ENCODE results near the gene GRWD1.

Gene GRWD1

DNA sequence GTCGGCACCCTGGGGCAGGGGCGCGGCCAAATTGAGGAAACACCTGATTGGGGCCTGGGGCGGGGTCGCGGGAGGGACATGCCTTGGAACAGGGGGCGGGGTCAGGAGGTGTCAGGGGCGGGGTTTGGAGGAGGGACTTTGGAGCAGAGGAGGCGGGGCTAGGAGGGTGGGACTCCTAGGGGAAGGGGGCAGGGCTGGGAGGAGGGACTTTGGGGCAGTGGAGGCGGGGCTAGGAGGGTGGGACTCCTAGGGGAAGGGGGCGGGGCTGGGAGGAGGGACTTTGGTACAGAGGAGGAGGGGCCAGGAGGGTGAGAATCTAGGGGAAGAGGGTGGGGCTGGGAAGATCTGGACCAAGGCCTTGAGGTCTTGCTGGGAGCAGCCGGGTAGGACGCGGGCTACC lies 30.4 kb upstream of the GRWD1 start:
- peak overlapping the region; percentile 43 for H3K4me3 Mint-ChIP-seq
- H3K36me3 Mint-ChIP-seq (ENCODE audit: low read depth) = no peaks in the 10 kb centered on the region
- no peak overlapping the region for H3K27ac Mint-ChIP-seq
- peaks cover 21% of the 10 kb centered on the region for H3K27me3 Mint-ChIP-seq (ENCODE audit: low read depth)
- no peaks in the 10 kb centered on the region for H3K9me3 Mint-ChIP-seq
- DNase-seq (ENCODE audit: low spot score) = peak; percentile 55
- H3K4me1 Mint-ChIP-seq (ENCODE audit: low read depth) = peaks cover 21% of the 10 kb centered on the region

DNA sequence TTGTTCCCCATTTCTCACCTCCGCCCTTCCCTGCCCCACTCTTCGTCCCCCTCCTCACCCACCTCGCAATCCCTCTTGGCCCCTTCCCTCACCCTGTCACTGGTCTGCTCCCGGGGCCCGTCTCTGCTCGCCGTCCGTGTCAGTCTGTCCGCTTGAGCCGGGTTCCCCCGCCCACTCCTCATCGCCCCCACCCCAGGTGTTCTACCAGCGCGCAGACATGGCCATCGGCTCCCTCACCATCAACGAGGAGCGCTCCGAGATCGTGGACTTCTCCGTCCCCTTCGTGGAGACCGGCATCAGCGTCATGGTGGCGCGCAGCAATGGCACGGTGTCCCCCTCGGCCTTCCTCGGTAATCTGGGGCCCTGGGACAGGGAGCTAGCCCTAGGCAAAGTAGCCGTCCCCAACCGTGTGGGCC lies 30.0 kb upstream of the GRWD1 start:
- Mint-ChIP-seq H3K27me3 (ENCODE audit: low read depth) (peaks cover 21% of the 10 kb centered on the region), H3K4me3 (peak overlapping the region; percentile 43), H3K36me3 (ENCODE audit: low read depth) (no peaks in the 10 kb centered on the region), H3K27ac (no peak overlapping the region), H3K9me3 (no peaks in the 10 kb centered on the region), H3K4me1 (ENCODE audit: low read depth) (peaks cover 21% of the 10 kb centered on the region)
- DNase-seq (ENCODE audit: low spot score) = no peak

DNA sequence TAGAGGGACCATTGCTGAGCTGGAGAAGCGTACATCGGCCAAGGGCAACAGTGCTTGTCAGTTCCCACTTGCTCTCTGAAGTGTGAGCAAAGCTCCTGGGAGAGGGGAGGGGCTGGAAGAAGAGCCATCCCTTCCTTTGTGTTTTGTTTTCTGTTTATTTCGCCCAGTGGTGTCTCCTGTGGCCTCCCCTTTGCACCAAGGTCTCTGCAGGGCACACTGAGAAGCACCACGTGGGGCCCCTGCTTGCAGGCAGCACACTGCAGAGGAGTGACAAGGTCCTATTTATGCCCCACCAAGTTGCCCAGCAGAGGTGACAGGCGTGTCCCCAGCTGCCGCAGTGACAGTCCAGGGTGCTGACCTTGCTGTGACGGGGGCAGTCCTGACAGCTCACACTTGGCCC lies 28.4 kb upstream of the GRWD1 start:
- Mint-ChIP-seq H3K9me3 (no peaks in the 10 kb centered on the region), H3K36me3 (ENCODE audit: low read depth) (no peaks in the 10 kb centered on the region), H3K27me3 (ENCODE audit: low read depth) (peaks cover 21% of the 10 kb centered on the region), H3K27ac (no peak overlapping the region), H3K4me3 (no peak overlapping the region), H3K4me1 (ENCODE audit: low read depth) (peaks cover 21% of the 10 kb centered on the region)
- no peak for DNase-seq (ENCODE audit: low spot score)

DNA sequence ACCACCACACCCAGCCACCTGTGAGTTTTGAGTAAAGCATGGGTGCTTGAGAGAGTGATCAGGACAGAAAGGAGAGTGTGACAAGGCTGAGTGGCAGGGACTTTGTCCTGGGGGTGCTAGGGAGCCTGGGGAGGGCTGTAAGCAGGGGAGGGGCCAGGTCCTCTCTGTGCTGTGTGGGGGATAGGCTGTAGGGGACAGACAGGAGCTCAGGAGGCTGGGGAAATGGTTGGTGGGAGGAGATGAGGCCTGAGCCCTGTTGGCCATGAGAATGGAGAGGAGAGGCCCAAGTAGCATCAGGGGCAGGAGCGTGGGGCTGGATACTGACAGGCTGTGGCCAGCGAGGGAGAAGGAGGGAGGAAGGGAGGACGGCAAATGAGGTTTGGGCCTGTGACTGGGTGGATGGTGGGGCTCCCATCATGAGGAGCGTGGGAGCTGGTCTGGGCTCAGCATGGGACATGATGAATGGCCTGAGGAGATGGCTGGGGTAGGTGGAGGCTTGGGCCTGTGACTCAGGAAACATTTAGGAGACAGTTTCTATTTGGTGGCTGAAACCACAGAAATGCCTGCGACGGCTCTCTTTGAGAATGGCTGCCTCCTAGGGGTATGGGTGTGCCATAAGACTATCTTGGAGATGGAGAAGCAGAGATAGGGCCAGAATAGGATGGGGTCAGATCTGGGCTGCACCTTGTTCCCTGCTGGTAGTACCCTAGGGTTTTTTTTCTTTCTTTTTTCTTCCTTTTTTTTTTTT lies 27.3 kb upstream of the GRWD1 start:
- H3K9me3 Mint-ChIP-seq = no peaks in the 10 kb centered on the region
- peak; percentile 35 for DNase-seq (ENCODE audit: low spot score)
- peaks cover 19% of the 10 kb centered on the region for H3K27me3 Mint-ChIP-seq (ENCODE audit: low read depth)
- H3K36me3 Mint-ChIP-seq (ENCODE audit: low read depth) = no peaks in the 10 kb centered on the region
- peaks cover 21% of the 10 kb centered on the region for H3K4me1 Mint-ChIP-seq (ENCODE audit: low read depth)
- peak overlapping the region; percentile 84 for H3K4me3 Mint-ChIP-seq
- H3K27ac Mint-ChIP-seq = peak overlapping the region; percentile 77

DNA sequence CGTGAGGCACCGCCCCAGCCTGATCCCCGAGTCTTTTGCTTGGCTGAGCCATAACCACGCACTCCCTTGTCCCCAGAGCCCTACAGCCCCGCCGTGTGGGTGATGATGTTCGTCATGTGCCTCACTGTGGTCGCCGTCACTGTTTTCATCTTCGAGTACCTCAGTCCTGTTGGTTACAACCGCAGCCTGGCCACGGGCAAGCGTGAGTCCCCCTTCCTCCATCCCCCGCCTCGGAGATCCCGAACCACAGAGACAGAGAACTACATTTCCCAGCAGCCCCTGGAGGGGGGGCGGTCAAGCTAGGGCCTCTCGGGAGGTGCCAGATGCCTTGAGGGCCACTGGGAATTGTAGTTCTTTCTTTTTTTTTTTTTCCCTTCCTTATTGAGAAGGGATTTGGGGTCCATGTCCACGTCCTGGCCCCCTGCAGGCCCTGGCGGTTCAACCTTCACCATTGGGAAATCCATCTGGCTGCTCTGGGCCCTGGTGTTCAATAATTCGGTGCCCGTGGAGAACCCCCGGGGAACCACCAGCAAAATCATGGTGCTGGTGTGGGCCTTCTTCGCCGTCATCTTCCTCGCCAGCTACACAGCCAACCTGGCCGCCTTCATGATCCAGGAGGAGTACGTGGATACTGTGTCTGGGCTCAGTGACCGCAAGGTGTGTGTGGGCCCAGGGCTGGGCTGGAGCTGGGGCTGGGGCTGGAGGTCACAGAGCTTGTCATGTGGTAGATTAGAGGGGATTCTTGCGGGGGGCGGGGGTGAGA lies 26.4 kb upstream of the GRWD1 start:
- H3K36me3 Mint-ChIP-seq (ENCODE audit: low read depth) = no peaks in the 10 kb centered on the region
- H3K27me3 Mint-ChIP-seq (ENCODE audit: low read depth) = peaks cover 13% of the 10 kb centered on the region
- no peaks in the 10 kb centered on the region for H3K9me3 Mint-ChIP-seq
- peaks cover 21% of the 10 kb centered on the region for H3K4me1 Mint-ChIP-seq (ENCODE audit: low read depth)
- peak overlapping the region; percentile 77 for H3K27ac Mint-ChIP-seq
- DNase-seq (ENCODE audit: low spot score) = peak; percentile 86
- peak overlapping the region; percentile 84 for H3K4me3 Mint-ChIP-seq

DNA sequence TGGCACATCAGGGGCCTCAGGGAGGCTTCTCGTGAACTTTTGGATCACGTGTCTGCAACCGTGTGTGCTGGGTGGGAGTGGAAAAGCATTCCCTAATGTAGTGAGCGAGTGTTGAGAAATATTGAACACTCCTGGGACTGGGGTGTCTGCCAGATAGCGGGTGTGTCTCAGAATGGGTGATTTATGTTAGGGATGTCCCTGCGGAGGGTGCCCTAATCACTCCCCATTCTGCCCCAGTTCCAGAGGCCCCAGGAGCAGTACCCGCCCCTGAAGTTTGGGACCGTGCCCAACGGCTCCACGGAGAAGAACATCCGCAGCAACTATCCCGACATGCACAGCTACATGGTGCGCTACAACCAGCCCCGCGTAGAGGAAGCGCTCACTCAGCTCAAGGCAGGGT lies 24.2 kb upstream of the GRWD1 start:
- Mint-ChIP-seq H3K36me3 (ENCODE audit: low read depth) (no peaks in the 10 kb centered on the region), H3K4me3 (no peak overlapping the region), H3K27ac (no peak overlapping the region), H3K27me3 (ENCODE audit: low read depth) (peaks cover 4% of the 10 kb centered on the region), H3K9me3 (no peaks in the 10 kb centered on the region), H3K4me1 (ENCODE audit: low read depth) (peaks cover 17% of the 10 kb centered on the region)
- DNase-seq (ENCODE audit: low spot score) = no peak

DNA sequence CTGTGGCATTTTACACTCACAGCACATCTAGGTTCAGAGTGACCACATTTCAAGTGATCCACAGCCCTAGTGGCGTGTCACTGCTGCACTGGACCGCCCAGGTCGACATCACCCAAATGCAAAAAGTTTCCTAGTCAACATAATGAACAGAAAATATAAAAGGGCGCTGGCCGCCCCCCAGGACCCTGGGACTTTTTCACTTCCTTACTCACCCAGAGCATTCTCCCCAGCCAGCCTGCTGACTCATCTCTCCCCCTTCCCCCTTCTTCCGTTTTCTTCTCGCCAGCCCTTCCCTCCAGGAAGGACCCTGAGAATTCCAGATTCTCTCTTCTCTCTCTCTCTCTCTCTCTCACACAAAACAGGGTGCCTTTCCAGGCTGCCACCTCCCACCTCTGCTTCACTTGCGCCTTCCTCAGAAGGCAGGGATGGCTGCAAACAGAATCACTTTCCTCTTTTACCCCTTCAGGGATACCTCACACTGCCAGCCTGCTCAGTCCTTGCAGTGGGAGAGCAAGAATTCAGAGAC lies 21.0 kb upstream of the GRWD1 start:
- no peak overlapping the region for H3K4me3 Mint-ChIP-seq
- H3K27me3 Mint-ChIP-seq (ENCODE audit: low read depth) = no peaks in the 10 kb centered on the region
- no peak for DNase-seq (ENCODE audit: low spot score)
- peaks cover 5% of the 10 kb centered on the region for H3K4me1 Mint-ChIP-seq (ENCODE audit: low read depth)
- H3K9me3 Mint-ChIP-seq = no peaks in the 10 kb centered on the region
- H3K27ac Mint-ChIP-seq = no peak overlapping the region
- no peaks in the 10 kb centered on the region for H3K36me3 Mint-ChIP-seq (ENCODE audit: low read depth)

DNA sequence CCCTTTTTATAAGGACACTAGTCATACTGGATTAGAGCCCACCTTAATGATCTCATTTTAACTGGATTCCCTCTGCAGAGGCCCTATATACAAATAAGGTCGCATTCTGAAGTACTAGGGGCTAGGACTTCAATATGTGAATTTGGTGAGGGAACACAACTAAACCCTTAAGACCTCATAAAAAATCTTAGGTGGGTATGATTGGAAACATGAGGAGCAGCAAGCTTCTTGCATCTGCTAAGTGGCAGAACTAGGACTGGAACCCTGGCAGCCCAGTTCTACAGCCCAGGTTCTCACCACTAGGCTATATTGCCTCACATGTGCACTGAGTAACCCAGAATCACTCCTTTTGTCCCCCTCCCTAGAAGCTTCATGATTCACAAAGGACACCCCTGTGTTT lies 17.1 kb upstream of the GRWD1 start:
- no peaks in the 10 kb centered on the region for H3K36me3 Mint-ChIP-seq (ENCODE audit: low read depth)
- peaks cover 5% of the 10 kb centered on the region for H3K4me1 Mint-ChIP-seq (ENCODE audit: low read depth)
- no peaks in the 10 kb centered on the region for H3K27me3 Mint-ChIP-seq (ENCODE audit: low read depth)
- no peak overlapping the region for H3K4me3 Mint-ChIP-seq
- DNase-seq (ENCODE audit: low spot score) = no peak
- H3K27ac Mint-ChIP-seq = no peak overlapping the region
- no peaks in the 10 kb centered on the region for H3K9me3 Mint-ChIP-seq

DNA sequence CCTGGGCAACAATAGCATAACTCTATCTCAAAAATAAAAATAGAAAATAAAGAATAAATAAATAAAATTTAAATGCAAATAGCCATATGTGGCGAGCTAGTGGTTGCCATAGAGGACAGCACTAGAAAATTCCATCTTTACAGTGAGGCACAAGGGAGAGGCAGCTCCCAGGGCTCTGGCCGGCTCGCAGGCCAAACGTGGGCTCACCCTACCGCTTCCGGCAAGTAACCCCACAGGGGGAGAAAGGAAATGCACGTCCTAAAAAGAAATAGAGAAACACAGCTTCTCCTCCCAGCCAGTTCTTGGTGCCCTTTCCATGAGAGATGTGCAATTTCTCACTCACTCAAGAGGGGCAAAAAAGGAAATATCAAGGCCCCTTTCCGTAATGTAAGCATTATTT lies 12.4 kb upstream of the GRWD1 start:
- Mint-ChIP-seq H3K4me3 (no peak overlapping the region), H3K27me3 (ENCODE audit: low read depth) (peaks cover 4% of the 10 kb centered on the region), H3K27ac (no peak overlapping the region), H3K4me1 (ENCODE audit: low read depth) (no peaks in the 10 kb centered on the region), H3K9me3 (no peaks in the 10 kb centered on the region), H3K36me3 (ENCODE audit: low read depth) (no peaks in the 10 kb centered on the region)
- no peak for DNase-seq (ENCODE audit: low spot score)

DNA sequence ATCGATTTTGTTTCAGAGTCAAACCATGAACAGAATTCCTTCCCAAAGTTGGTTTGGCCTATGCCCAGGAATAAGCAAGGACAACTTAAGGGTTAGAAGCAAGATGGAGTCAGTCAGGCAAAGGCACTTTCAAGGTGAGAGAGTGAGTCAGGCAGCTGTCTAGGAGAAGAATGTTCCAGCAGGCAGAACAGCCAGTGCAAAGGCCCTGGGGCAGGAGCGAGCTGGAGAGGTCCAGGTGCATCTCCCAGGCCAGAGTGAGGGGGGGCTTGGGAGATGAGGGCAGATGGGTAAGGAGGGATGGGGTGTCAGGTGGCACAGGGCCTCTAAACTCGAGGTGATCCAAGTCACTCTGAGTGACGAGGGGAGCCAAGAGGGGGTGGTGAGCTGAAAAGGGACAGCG lies 9.2 kb upstream of the GRWD1 start:
- Mint-ChIP-seq H3K9me3 (no peaks in the 10 kb centered on the region), H3K36me3 (ENCODE audit: low read depth) (no peaks in the 10 kb centered on the region), H3K27me3 (ENCODE audit: low read depth) (peaks cover 11% of the 10 kb centered on the region), H3K4me3 (no peak overlapping the region), H3K4me1 (ENCODE audit: low read depth) (no peaks in the 10 kb centered on the region), H3K27ac (no peak overlapping the region)
- DNase-seq (ENCODE audit: low spot score) = no peak

DNA sequence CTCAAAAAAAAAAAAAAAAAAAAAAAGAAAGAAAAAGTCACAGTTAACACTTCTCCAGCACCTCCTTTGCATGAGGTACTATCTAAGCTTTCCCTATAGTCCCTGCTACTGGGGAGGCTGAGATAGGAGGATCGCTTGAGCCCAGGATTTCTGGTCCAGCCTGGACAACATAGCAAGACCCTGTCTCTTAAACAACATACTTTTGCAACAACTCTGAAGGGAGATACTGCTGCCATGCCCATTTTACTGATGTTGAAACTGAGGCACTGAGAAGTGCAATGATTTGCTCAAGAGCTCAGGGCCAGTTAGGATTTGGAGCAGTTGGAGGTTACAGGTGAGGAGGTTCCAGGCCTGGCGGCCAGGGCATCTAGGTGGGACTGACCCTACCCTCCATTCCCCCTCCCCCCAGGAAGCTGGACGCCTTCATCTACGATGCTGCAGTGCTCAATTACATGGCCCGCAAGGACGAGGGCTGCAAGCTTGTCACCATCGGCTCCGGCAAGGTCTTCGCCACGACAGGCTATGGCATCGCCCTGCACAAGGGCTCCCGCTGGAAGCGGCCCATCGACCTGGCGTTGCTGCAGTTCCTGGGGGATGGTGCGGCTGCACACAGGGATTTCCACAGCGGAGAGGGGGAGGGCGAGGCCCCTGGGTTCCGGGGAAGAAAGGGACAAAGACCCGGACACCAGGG lies 4.3 kb upstream of the GRWD1 start:
- Mint-ChIP-seq H3K9me3 (no peaks in the 10 kb centered on the region), H3K36me3 (ENCODE audit: low read depth) (peaks cover 7% of the 10 kb centered on the region), H3K4me1 (ENCODE audit: low read depth) (peaks cover 16% of the 10 kb centered on the region), H3K27ac (no peak overlapping the region), H3K4me3 (peak overlapping the region; percentile 49), H3K27me3 (ENCODE audit: low read depth) (peaks cover 26% of the 10 kb centered on the region)
- DNase-seq (ENCODE audit: low spot score) = no peak

DNA sequence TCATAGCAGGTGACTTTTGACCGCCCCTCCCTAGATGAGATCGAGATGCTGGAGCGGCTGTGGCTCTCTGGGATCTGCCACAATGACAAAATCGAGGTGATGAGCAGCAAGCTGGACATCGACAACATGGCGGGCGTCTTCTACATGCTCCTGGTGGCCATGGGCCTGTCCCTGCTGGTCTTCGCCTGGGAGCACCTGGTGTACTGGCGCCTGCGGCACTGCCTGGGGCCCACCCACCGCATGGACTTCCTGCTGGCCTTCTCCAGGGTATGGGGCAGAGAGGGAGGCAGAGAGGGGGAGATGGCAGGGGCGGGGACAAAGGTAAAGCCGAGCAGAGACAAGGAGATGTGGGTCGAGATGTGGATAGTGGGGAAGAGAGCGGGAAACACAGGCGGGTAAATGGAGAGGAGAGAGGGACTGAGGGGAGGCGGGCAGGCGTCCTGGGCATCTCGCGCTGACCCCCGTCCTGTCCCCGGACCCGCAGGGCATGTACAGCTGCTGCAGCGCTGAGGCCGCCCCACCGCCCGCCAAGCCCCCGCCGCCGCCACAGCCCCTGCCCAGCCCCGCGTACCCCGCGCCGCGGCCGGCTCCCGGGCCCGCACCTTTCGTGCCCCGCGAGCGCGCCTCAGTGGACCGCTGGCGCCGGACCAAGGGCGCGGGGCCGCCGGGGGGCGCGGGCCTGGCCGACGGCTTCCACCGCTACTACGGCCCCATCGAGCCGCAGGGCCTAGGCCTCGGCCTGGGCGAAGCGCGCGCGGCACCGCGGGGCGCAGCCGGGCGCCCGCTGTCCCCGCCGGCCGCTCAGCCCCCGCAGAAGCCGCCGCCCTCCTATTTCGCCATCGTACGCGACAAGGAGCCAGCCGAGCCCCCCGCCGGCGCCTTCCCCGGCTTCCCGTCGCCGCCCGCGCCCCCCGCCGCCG lies 3.4 kb upstream of the GRWD1 start:
- Mint-ChIP-seq H3K9me3 (no peaks in the 10 kb centered on the region), H3K4me3 (peak overlapping the region; percentile 38), H3K4me1 (ENCODE audit: low read depth) (peaks cover 19% of the 10 kb centered on the region), H3K27ac (no peak overlapping the region), H3K27me3 (ENCODE audit: low read depth) (peaks cover 26% of the 10 kb centered on the region), H3K36me3 (ENCODE audit: low read depth) (peaks cover 9% of the 10 kb centered on the region)
- no peak for DNase-seq (ENCODE audit: low spot score)

DNA sequence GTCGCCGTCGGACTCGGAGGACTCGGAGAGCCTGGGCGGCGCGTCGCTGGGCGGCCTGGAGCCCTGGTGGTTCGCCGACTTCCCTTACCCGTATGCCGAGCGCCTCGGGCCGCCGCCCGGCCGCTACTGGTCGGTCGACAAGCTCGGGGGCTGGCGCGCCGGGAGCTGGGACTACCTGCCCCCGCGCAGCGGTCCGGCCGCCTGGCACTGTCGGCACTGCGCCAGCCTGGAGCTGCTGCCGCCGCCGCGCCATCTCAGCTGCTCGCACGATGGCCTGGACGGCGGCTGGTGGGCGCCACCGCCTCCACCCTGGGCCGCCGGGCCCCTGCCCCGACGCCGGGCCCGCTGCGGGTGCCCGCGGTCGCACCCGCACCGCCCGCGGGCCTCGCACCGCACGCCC lies 2.5 kb upstream of the GRWD1 start:
- H3K36me3 Mint-ChIP-seq (ENCODE audit: low read depth) = peaks cover 18% of the 10 kb centered on the region
- peaks cover 26% of the 10 kb centered on the region for H3K27me3 Mint-ChIP-seq (ENCODE audit: low read depth)
- no peaks in the 10 kb centered on the region for H3K9me3 Mint-ChIP-seq
- no peak overlapping the region for H3K4me3 Mint-ChIP-seq
- no peak for DNase-seq (ENCODE audit: low spot score)
- H3K4me1 Mint-ChIP-seq (ENCODE audit: low read depth) = peaks cover 20% of the 10 kb centered on the region
- H3K27ac Mint-ChIP-seq = no peak overlapping the region

All from T-helper 2 cell treated with Interferon-gamma antibody and Interleukin-4, amounts not matched to agents 5 μg/mL and 100 μg/mL, for 36 hours (primary cell).